G401 (cell line): ENCODE data around the gene AKT3. TPM values are rescaled to one million over a fixed set of nuclear protein-coding genes. Genes with fewer than 3 reads are reported as not detected.
"Not testable (repeated sequence)": the region's sequence is repeated elsewhere in the genome, so short reads cannot be mapped to it uniquely, and the experiment has no call there.

Experiments used
- DNase-seq: peaks from one replicate; pipeline ENCODE4 v3.0.0-alpha.2; 2015; ENCODE audit warnings: low spot score
- in situ Hi-C: cut with HindIII; loops from 2 replicates; pipeline ENCODE4 v1.10.0; 2016; ENCODE audit warnings: low sequenced_read_pairs, mixed read lengths
- total RNA-seq: library from RNA; depleted of rRNA; stranded (reverse); fragments of >200 nt; shearing (Covaris generic); gene quantifications from 2 replicates; pipeline ENCODE4 v1.2.3, GENCODE V29; 2014

Gene AKT3
- total RNA-seq, 1 experiment from 2014 or later = 9.5 TPM

GRCh38 chr1:243657793-243658192 is 192.2 kb downstream of the AKT3 start:
- no peak for DNase-seq
- in situ Hi-C loops = no loop called here

GRCh38 chr1:243649530-243649929 is 200.5 kb downstream of the AKT3 start:
- DNase-seq, in situ Hi-C loops: not testable (repeated sequence)

- in situ Hi-C loops = no loop called here
These were observed 203.2 kb downstream of the AKT3 start for GRCh38 chr1:243646841-243647240.

GRCh38 chr1:243645281-243645680 is 204.8 kb downstream of the AKT3 start:
- in situ Hi-C loops = no loop called here
- no peak for DNase-seq

More at GRCh38 chr1:243646841-243647240, 203.2 kb downstream of the AKT3 start:
- no peak for DNase-seq

- in situ Hi-C loops = no loop called here
- DNase-seq = no peak
These were observed 207.1 kb downstream of the AKT3 start for GRCh38 chr1:243642936-243643335.

- DNase-seq = no peak
- in situ Hi-C loops = no loop called here
These were observed 210.9 kb downstream of the AKT3 start for GRCh38 chr1:243639027-243639658.

- no peak for DNase-seq
- in situ Hi-C loops = no loop called here
These were observed 211.9 kb downstream of the AKT3 start for GRCh38 chr1:243638186-243638585.

GRCh38 chr1:243628476-243628907 is 221.6 kb downstream of the AKT3 start:
- in situ Hi-C loops = no loop called here
- DNase-seq = no peak

- no peak for DNase-seq
- in situ Hi-C loops = no loop called here
These were observed 226.2 kb downstream of the AKT3 start for GRCh38 chr1:243623841-243624240.

- DNase-seq = no peak
- in situ Hi-C loops = no loop called here
These were observed 228.1 kb downstream of the AKT3 start for GRCh38 chr1:243621973-243622372.

GRCh38 chr1:243620096-243620495 is 229.9 kb downstream of the AKT3 start:
- DNase-seq = no peak
- in situ Hi-C loops = no loop called here

- in situ Hi-C loops = no loop called here
- DNase-seq = no peak
These were observed 240.3 kb downstream of the AKT3 start for GRCh38 chr1:243609698-243610097.

- DNase-seq = no peak
- in situ Hi-C loops = no loop called here
These were observed 244.4 kb downstream of the AKT3 start for GRCh38 chr1:243605604-243606003.

- in situ Hi-C loops = no loop called here
- DNase-seq = no peak
These were observed 248.3 kb downstream of the AKT3 start for GRCh38 chr1:243601720-243602119.

GRCh38 chr1:243598433-243598832 is 251.6 kb downstream of the AKT3 start:
- peak; percentile 45 for DNase-seq
- in situ Hi-C loops = no loop called here

- no peak for DNase-seq
- in situ Hi-C loops = no loop called here
These were observed 252.7 kb downstream of the AKT3 start for GRCh38 chr1:243597383-243597782.

GRCh38 chr1:243596431-243597062 is 253.5 kb downstream of the AKT3 start:
- in situ Hi-C loops = no loop called here
- no peak for DNase-seq

GRCh38 chr1:243595527-243596210 is 254.4 kb downstream of the AKT3 start:
- in situ Hi-C loops = no loop called here
- DNase-seq = no peak

- no peak for DNase-seq
- in situ Hi-C loops = no loop called here
These were observed 255.6 kb downstream of the AKT3 start for GRCh38 chr1:243594455-243594854.

GRCh38 chr1:243589286-243589685 is 260.8 kb downstream of the AKT3 start:
- in situ Hi-C loops, DNase-seq: not testable (repeated sequence)
